DND-41 (cell line): ENCODE results near the gene UBASH3B.

ENCODE experiments used
- ATAC-seq: fragments of 200-7000 bp; cut with Tn5 transposase; 3 replicates; pipeline ENCODE4 v1.9.1; 2021; ENCODE audit warnings: low read depth; ENCODE audit not compliant: insufficient read depth
- DNase-seq: peaks from one replicate; pipeline ENCODE4 v3.0.0-alpha.2; 2020
- H2AFZ ChIP-seq: 2 replicates; pipeline ENCODE4 v1.6.0; 2012; ENCODE audit warnings: low read depth, low read length
- H3K27ac ChIP-seq: 2 replicates; pipeline ENCODE4 v1.5.1; 2012; ENCODE audit warnings: low read length, inconsistent platforms
- H3K27me3 ChIP-seq: fragments of 200-600 bp; sonication (generic); 2 replicates; pipeline ENCODE4 v1.6.0; 2012; ENCODE audit warnings: low read length, mild to moderate bottlenecking, inconsistent platforms; ENCODE audit not compliant: insufficient read depth, poor library complexity
- H3K36me3 ChIP-seq: 2 replicates; pipeline ENCODE4 v1.5.1; 2012; ENCODE audit warnings: low read length, inconsistent platforms; ENCODE audit not compliant: insufficient read depth
- H3K4me1 ChIP-seq: 2 replicates; pipeline ENCODE4 v1.5.1; 2012; ENCODE audit warnings: mild to moderate bottlenecking, low read length; ENCODE audit not compliant: insufficient read depth
- H3K4me2 ChIP-seq: 2 replicates; pipeline ENCODE4 v1.6.0; 2012; ENCODE audit warnings: mild to moderate bottlenecking, moderate library complexity, low read length, inconsistent platforms; ENCODE audit not compliant: insufficient read depth
- H3K4me3 ChIP-seq, 2 experiments: fragments of 200-600 bp in 1 of 2; shearing (Covaris generic) in 1 of 2; 2 replicates each; pipeline ENCODE4 v1.5.1; 2012 to 2016; ENCODE audit warnings: inconsistent platforms in 2 of 2, low read length in 2 of 2, mild to moderate bottlenecking in 2 of 2, low read depth in 1 of 2, moderate library complexity in 1 of 2
- H3K79me2 ChIP-seq: 2 replicates; pipeline ENCODE4 v1.6.0; 2012; ENCODE audit warnings: low read length, inconsistent platforms; ENCODE audit not compliant: insufficient read depth
- H3K9ac ChIP-seq: 2 replicates; pipeline ENCODE4 v1.6.0; 2012; ENCODE audit warnings: low read depth, mild to moderate bottlenecking, inconsistent platforms, low read length, moderate library complexity
- H3K9me3 ChIP-seq: 2 replicates; pipeline ENCODE4 v1.5.1; 2012; ENCODE audit warnings: low read length, moderate library complexity, mild to moderate bottlenecking, inconsistent platforms; ENCODE audit not compliant: insufficient read depth, severe bottlenecking
- H4K20me1 ChIP-seq: 2 replicates; pipeline ENCODE4 v1.6.0; 2012; ENCODE audit warnings: low read length; ENCODE audit not compliant: insufficient read depth
- EZH2 ChIP-seq: IDR thresholded peaks from 3 replicates; pipeline ENCODE4 v1.6.1; 2012; ENCODE audit warnings: borderline replicate concordance, low read depth, mild to moderate bottlenecking, moderate library complexity, low read length, inconsistent platforms; ENCODE audit not compliant: severe bottlenecking
- TF ChIP-seq, protein P1 (sequence below): IDR thresholded peaks from 2 replicates; pipeline ENCODE4 v1.5.1; 2012; ENCODE audit warnings: borderline replicate concordance, low read length, moderate library complexity, mild to moderate bottlenecking; ENCODE audit not compliant: poor library complexity, severe bottlenecking; ENCODE audit errors: extremely low read depth

Gene UBASH3B

DNA sequence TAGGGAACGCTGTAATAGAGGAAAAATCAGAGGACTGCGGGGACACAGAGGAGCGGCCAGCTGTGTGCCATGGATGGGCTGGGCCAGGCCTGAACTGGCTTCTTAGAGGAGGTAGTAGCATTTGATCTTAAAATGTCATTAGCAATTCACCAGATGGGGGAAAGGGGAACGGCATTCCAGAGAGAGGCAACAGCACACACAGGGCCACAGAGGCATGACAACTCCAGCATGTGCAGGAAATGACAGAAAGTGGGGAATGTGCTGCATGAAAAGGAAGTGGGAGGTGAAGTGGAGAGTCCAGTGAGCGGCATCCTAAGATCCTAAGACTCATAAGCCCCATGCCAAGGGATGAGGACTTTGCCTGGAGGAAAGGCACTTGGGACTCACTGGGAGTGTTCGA, 69.0 kb downstream of the UBASH3B start:
- no peak overlapping the region for H3K4me3 ChIP-seq
- H4K20me1 ChIP-seq: no peaks in the 10 kb centered on the region
- no peaks in the 10 kb centered on the region for H3K27me3 ChIP-seq
- H2AFZ ChIP-seq: no peak overlapping the region
- H3K79me2 ChIP-seq: peaks cover 88% of the 10 kb centered on the region
- TF ChIP-seq, protein P1, sequence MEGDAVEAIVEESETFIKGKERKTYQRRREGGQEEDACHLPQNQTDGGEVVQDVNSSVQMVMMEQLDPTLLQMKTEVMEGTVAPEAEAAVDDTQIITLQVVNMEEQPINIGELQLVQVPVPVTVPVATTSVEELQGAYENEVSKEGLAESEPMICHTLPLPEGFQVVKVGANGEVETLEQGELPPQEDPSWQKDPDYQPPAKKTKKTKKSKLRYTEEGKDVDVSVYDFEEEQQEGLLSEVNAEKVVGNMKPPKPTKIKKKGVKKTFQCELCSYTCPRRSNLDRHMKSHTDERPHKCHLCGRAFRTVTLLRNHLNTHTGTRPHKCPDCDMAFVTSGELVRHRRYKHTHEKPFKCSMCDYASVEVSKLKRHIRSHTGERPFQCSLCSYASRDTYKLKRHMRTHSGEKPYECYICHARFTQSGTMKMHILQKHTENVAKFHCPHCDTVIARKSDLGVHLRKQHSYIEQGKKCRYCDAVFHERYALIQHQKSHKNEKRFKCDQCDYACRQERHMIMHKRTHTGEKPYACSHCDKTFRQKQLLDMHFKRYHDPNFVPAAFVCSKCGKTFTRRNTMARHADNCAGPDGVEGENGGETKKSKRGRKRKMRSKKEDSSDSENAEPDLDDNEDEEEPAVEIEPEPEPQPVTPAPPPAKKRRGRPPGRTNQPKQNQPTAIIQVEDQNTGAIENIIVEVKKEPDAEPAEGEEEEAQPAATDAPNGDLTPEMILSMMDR: no peak
- TF ChIP-seq EZH2: no peak
- H3K9me3 ChIP-seq: no peaks in the 10 kb centered on the region
- H3K4me1 ChIP-seq: peaks cover 94% of the 10 kb centered on the region
- H3K36me3 ChIP-seq: peaks cover 5% of the 10 kb centered on the region; the same call in 1 of the 2 replicates
- 0 out of 2 replicates have a peak overlapping the region, but pooled peaks have one; percentile 49 for H3K4me2 ChIP-seq
- peak overlapping the region; percentile 55 for H3K9ac ChIP-seq
- H3K27ac ChIP-seq: peak overlapping the region; percentile 99
- DNase-seq: no peak
- no peak for ATAC-seq

DNA sequence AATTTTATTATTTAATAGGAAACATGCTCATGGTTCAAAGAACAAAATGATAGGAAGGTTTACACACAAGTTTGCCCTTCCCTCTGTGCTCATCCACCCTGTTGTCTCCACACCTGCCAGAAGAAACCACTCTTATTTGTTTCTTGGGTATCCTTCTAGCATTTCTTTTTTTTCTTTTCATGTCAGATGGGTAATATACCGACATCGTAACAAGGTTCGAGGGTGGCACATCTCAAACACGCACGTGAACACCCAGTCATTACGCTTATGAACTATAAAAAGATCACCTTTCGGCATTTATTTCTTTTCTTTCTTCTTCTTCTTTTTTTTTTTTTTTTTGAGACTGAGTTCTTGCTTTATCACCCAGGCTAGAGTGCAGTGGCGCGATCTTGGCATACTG, 70.5 kb downstream of the UBASH3B start:
- Histone ChIP-seq H3K4me3 (no peak overlapping the region), H3K4me2 (peak overlapping the region; percentile 59; the same call in 1 of the 2 replicates), H3K79me2 (peaks cover 86% of the 10 kb centered on the region), H3K27me3 (no peaks in the 10 kb centered on the region), H3K9ac (peak overlapping the region; percentile 58), H4K20me1 (no peaks in the 10 kb centered on the region), H3K36me3 (peaks cover 8% of the 10 kb centered on the region; the same call in 1 of the 2 replicates), H3K4me1 (peaks cover 87% of the 10 kb centered on the region), H3K9me3 (no peaks in the 10 kb centered on the region), H2AFZ (no peak overlapping the region), H3K27ac (peak overlapping the region; percentile 93)
- ATAC-seq (no peak), DNase-seq (no peak)
- TF ChIP-seq, protein P1: no peak
- no peak for TF ChIP-seq EZH2

DNA sequence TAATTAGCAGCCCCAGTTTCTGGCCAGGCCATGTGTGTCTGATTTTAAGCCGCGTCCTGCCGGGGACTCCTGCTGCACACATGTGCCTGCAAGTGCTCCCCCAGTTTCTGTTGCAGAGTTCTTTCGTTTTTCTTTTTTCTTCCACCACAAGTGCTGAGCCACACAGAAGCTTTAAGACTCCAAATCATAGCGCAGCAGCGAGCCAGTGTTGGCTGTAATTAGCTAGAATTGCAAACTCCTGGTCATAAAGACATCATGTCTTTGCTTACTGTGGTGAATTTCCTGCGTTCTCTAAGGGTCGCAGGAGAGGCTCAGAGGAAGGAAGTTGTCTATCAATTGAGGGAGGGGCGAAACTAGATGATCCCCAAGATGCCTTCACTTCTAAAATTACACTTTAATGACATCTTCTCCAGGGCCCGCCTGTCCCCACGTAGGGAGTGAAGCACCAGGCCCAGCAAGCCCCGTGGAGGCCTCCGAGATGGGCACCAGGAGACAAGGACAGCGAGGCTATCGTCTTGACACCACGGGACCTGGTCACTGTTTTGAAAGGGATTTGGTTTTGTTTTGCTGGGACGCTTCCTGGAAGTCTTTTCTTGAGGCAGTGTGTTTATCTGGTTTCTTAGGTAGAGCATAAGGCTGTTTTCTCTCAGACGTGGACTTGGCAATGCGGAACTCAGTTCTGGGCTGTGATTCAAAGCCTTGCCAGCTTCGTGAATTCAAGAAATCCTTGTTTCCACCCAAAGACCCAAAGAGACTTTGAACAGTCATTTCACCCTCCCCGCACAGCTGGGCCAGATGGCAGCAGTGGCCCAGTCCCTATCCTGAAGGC, 71.8 kb downstream of the UBASH3B start:
- Histone ChIP-seq H2AFZ (peak overlapping the region; percentile 48), H3K27ac (peak overlapping the region; percentile 93), H3K4me3 (peak overlapping the region in 1 of 2 experiments; percentile 45; a peak in 2 of 4 replicates), H3K4me2 (peak overlapping the region; percentile 59), H3K9ac (peak overlapping the region; percentile 58), H3K4me1 (peaks cover 87% of the 10 kb centered on the region), H4K20me1 (no peaks in the 10 kb centered on the region), H3K79me2 (peaks cover 90% of the 10 kb centered on the region), H3K9me3 (no peaks in the 10 kb centered on the region), H3K27me3 (no peaks in the 10 kb centered on the region), H3K36me3 (peaks cover 9% of the 10 kb centered on the region; the same call in 1 of the 2 replicates)
- ATAC-seq: peak; percentile 72
- TF ChIP-seq, protein P1: no peak
- TF ChIP-seq EZH2: no peak
- DNase-seq: peak; percentile 74
